22Rv1 (cell line): ENCODE data around the gene NPAS2.

ENCODE experiments used
- CTCF ChIP-seq: fragments of 450-650 bp; IDR thresholded peaks from 2 replicates; pipeline ENCODE4 v1.5.1; 2017; ENCODE audit warnings: mild to moderate bottlenecking
- ZFX ChIP-seq: fragments of 450-650 bp; IDR thresholded peaks from 2 replicates; pipeline ENCODE4 v1.6.1; 2017; ENCODE audit warnings: antibody characterized with exemption, borderline replicate concordance

GRCh38 chr2:101012706-101013181 lies 192.8 kb downstream of the NPAS2 start:
- TF ChIP-seq CTCF: peak; percentile 88
- no peak for TF ChIP-seq ZFX
